Neural cell (in vitro differentiated cells): Measurements from ENCODE around the gene CCDC136. TPM values are rescaled to one million over a fixed set of nuclear protein-coding genes. Genes with fewer than 3 reads are reported as not detected.

Experiments used
- H2AFZ ChIP-seq: fragments of 200-600, 300-800 bp; sonication (generic), shearing (Covaris generic); 2 replicates; pipeline ENCODE4 v1.6.0; 2014; ENCODE audit warnings: low read depth, mild to moderate bottlenecking, antibody characterized with exemption, low read length, moderate library complexity
- H3F3A ChIP-seq: fragments of 200-600 bp; shearing (Covaris generic); 2 replicates; pipeline ENCODE4 v1.6.1; 2016; ENCODE audit warnings: mild to moderate bottlenecking, moderate library complexity, mixed read lengths, antibody characterized with exemption, low read length; ENCODE audit not compliant: insufficient read depth, poor library complexity, severe bottlenecking
- H3K27ac ChIP-seq: fragments of 200-600, 300-800 bp; sonication (generic), shearing (Covaris generic); 2 replicates; pipeline ENCODE4 v1.5.1; 2014; ENCODE audit warnings: mild to moderate bottlenecking, low read length, moderate library complexity
- H3K27me3 ChIP-seq: fragments of 300-800, 200-600 bp; sonication (generic), shearing (Covaris generic); 2 replicates; pipeline ENCODE4 v1.6.0; 2014; ENCODE audit warnings: mild to moderate bottlenecking, low read depth, low read length, moderate library complexity; ENCODE audit not compliant: insufficient read depth
- H3K36me3 ChIP-seq: fragments of 300-800, 200-600 bp; sonication (generic), shearing (Covaris generic); 2 replicates; pipeline ENCODE4 v1.5.1; 2014; ENCODE audit warnings: mild to moderate bottlenecking, antibody characterized with exemption, low read length, moderate library complexity; ENCODE audit not compliant: insufficient read depth
- H3K4me2 ChIP-seq: fragments of 300-800, 200-600 bp; sonication (generic), shearing (Covaris generic); 2 replicates; pipeline ENCODE4 v1.6.0; 2014; ENCODE audit warnings: mild to moderate bottlenecking, low read length
- H3K4me3 ChIP-seq: fragments of 300-800, 200-600 bp; sonication (generic), shearing (Covaris generic); 2 replicates; pipeline ENCODE4 v1.5.1; 2014; ENCODE audit warnings: mild to moderate bottlenecking, low read length, moderate library complexity
- H3K79me2 ChIP-seq: fragments of 200-600 bp; shearing (Covaris generic); replicated peaks from 2 replicates; pipeline ENCODE4 v1.6.0; 2014; ENCODE audit warnings: mild to moderate bottlenecking, low read length, moderate library complexity; ENCODE audit not compliant: insufficient read depth
- H3K9ac ChIP-seq: fragments of 300-800, 200-600 bp; sonication (generic), shearing (Covaris generic); 2 replicates; pipeline ENCODE4 v1.6.1; 2016; ENCODE audit warnings: mild to moderate bottlenecking, low read length, mixed read lengths
- H3K9me2 ChIP-seq: fragments of 200-600 bp; shearing (Covaris generic); 2 replicates; pipeline ENCODE4 v1.6.1; 2016; ENCODE audit warnings: mild to moderate bottlenecking, low read length, mixed read lengths; ENCODE audit not compliant: insufficient read depth
- H3K9me3 ChIP-seq: fragments of 200-600, 300-800 bp; sonication (generic), shearing (Covaris generic); 2 replicates; pipeline ENCODE4 v1.6.1; 2016; ENCODE audit warnings: mild to moderate bottlenecking, mixed run types, low read length, moderate library complexity, mixed read lengths
- H4K20me1 ChIP-seq: fragments of 200-600 bp; shearing (Covaris generic); 2 replicates; pipeline ENCODE4 v1.6.1; 2016; ENCODE audit warnings: mild to moderate bottlenecking, mixed run types; ENCODE audit not compliant: insufficient read depth
- EP300 ChIP-seq: fragments of 450-650 bp; conservative IDR thresholded peaks from 2 replicates; pipeline ENCODE4 v1.6.1; 2014; ENCODE audit warnings: antibody characterized with exemption, mild to moderate bottlenecking, moderate library complexity; ENCODE audit not compliant: poor library complexity, severe bottlenecking
- EZH2 ChIP-seq: fragments of 200-600, 300-800 bp; shearing (Covaris generic), sonication (generic); IDR thresholded peaks from 2 replicates; pipeline ENCODE4 v1.6.1; 2014; ENCODE audit warnings: antibody characterized with exemption, low read length, borderline replicate concordance, mild to moderate bottlenecking; ENCODE audit not compliant: insufficient read depth, poor library complexity, severe bottlenecking
- MXI1 ChIP-seq: fragments of 450-650 bp; conservative IDR thresholded peaks from 2 replicates; pipeline ENCODE4 v1.6.1; 2014; ENCODE audit warnings: antibody characterized with exemption, mild to moderate bottlenecking; ENCODE audit not compliant: poor library complexity, severe bottlenecking
- POLR2AphosphoS5 ChIP-seq: IDR thresholded peaks from 2 replicates; pipeline ENCODE4 v1.6.1; 2012
- RAD21 ChIP-seq: fragments of 450-650 bp; conservative IDR thresholded peaks from 2 replicates; pipeline ENCODE4 v1.6.1; 2014; ENCODE audit warnings: antibody characterized with exemption, mild to moderate bottlenecking, moderate library complexity
- SMC3 ChIP-seq: fragments of 450-650 bp; conservative IDR thresholded peaks from 2 replicates; pipeline ENCODE4 v1.6.1; 2014; ENCODE audit warnings: antibody characterized with exemption, mild to moderate bottlenecking, moderate library complexity; ENCODE audit not compliant: poor library complexity
- TAF1 ChIP-seq: IDR thresholded peaks from 2 replicates; pipeline ENCODE4 v1.6.1; 2012; ENCODE audit warnings: low read depth
- polyA plus RNA-seq: library from polyadenylated mRNA; depleted of rRNA; stranded (reverse); fragments of >200 nt; gene quantifications from 2 replicates; pipeline ENCODE4 v1.2.3, GENCODE V29; 2014
- TF ChIP-seq, protein P1 (sequence below): fragments of 450-650 bp; IDR thresholded peaks from 2 replicates; pipeline ENCODE4 v1.5.1; 2014; ENCODE audit warnings: antibody characterized with exemption, mild to moderate bottlenecking, moderate library complexity; ENCODE audit not compliant: poor library complexity, severe bottlenecking
- TF ChIP-seq, protein P2 (sequence below): IDR thresholded peaks from 2 replicates; pipeline ENCODE4 v1.6.1; 2012; ENCODE audit warnings: borderline replicate concordance

The CCDC136 gene
- polyA plus RNA-seq, 1 donor from 2014 or later, result 42.5 TPM

DNA sequence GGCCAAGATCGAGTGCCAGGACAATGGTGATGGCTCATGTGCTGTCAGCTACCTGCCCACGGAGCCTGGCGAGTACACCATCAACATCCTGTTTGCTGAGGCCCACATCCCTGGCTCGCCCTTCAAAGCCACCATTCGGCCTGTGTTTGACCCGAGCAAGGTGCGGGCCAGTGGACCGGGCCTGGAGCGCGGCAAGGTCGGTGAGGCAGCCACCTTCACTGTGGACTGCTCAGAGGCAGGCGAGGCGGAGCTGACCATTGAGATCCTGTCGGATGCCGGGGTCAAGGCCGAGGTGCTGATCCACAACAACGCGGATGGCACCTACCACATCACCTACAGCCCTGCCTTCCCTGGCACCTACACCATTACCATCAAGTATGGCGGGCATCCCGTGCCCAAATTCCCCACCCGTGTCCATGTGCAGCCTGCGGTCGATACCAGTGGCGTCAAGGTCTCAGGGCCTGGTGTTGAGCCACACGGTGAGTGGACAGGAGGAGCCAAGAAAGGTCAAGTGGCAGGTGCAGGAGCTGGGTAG lies 53.1 kb downstream of the CCDC136 start:
- Histone ChIP-seq H3K36me3 (no peaks in the 10 kb centered on the region), H3K79me2 (no peaks in the 10 kb centered on the region), H3K27me3 (no peaks in the 10 kb centered on the region), H4K20me1 (no peaks in the 10 kb centered on the region), H3K27ac (no peak overlapping the region), H3K4me2 (no peak overlapping the region), H3K4me3 (no peak overlapping the region), H3K9me3 (no peaks in the 10 kb centered on the region), H3K9ac (no peak overlapping the region), H3K9me2 (no peaks in the 10 kb centered on the region), H3F3A (no peaks in the 10 kb centered on the region), H2AFZ (no peak overlapping the region)
- TF ChIP-seq EZH2 (no peak), SMC3 (no peak), MXI1 (no peak)
- TF ChIP-seq, protein P1, sequence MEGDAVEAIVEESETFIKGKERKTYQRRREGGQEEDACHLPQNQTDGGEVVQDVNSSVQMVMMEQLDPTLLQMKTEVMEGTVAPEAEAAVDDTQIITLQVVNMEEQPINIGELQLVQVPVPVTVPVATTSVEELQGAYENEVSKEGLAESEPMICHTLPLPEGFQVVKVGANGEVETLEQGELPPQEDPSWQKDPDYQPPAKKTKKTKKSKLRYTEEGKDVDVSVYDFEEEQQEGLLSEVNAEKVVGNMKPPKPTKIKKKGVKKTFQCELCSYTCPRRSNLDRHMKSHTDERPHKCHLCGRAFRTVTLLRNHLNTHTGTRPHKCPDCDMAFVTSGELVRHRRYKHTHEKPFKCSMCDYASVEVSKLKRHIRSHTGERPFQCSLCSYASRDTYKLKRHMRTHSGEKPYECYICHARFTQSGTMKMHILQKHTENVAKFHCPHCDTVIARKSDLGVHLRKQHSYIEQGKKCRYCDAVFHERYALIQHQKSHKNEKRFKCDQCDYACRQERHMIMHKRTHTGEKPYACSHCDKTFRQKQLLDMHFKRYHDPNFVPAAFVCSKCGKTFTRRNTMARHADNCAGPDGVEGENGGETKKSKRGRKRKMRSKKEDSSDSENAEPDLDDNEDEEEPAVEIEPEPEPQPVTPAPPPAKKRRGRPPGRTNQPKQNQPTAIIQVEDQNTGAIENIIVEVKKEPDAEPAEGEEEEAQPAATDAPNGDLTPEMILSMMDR, result no peak

DNA sequence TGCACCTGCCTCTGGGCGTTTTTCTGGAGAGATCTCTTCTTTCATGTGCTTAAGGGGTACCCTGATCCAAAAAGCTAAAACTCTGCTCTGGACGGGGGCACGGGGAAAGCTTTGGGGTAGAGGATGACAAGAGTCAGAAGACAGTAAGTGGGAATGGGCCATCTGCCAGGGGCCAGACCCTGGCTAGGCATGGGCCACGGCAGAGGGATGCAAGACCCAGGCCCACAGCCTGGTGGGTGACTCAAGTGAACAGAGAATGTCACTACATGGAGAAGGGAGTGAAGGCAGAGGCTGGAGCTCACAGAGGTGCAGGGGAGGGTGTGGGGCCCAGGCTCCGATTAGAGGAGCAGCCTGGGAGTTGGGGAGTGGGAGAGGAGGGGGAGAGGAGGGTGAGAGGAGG lies 53.7 kb downstream of the CCDC136 start:
- no peak overlapping the region for H3K9ac ChIP-seq
- H3K27me3 ChIP-seq, result no peaks in the 10 kb centered on the region
- H3K9me2 ChIP-seq, result no peaks in the 10 kb centered on the region
- no peak overlapping the region for H2AFZ ChIP-seq
- no peak overlapping the region for H3K4me3 ChIP-seq
- no peaks in the 10 kb centered on the region for H3K36me3 ChIP-seq
- H3K79me2 ChIP-seq, result no peaks in the 10 kb centered on the region
- H3K27ac ChIP-seq, result no peak overlapping the region
- no peaks in the 10 kb centered on the region for H3F3A ChIP-seq
- no peak overlapping the region for H3K4me2 ChIP-seq
- no peaks in the 10 kb centered on the region for H3K9me3 ChIP-seq
- no peaks in the 10 kb centered on the region for H4K20me1 ChIP-seq
- TF ChIP-seq, protein P1, result no peak
- TF ChIP-seq TAF1 (no peak), MXI1 (no peak), RAD21 (no peak), EP300 (no peak), EZH2 (no peak), POLR2AphosphoS5 (no peak), SMC3 (no peak)
- TF ChIP-seq, protein P2, sequence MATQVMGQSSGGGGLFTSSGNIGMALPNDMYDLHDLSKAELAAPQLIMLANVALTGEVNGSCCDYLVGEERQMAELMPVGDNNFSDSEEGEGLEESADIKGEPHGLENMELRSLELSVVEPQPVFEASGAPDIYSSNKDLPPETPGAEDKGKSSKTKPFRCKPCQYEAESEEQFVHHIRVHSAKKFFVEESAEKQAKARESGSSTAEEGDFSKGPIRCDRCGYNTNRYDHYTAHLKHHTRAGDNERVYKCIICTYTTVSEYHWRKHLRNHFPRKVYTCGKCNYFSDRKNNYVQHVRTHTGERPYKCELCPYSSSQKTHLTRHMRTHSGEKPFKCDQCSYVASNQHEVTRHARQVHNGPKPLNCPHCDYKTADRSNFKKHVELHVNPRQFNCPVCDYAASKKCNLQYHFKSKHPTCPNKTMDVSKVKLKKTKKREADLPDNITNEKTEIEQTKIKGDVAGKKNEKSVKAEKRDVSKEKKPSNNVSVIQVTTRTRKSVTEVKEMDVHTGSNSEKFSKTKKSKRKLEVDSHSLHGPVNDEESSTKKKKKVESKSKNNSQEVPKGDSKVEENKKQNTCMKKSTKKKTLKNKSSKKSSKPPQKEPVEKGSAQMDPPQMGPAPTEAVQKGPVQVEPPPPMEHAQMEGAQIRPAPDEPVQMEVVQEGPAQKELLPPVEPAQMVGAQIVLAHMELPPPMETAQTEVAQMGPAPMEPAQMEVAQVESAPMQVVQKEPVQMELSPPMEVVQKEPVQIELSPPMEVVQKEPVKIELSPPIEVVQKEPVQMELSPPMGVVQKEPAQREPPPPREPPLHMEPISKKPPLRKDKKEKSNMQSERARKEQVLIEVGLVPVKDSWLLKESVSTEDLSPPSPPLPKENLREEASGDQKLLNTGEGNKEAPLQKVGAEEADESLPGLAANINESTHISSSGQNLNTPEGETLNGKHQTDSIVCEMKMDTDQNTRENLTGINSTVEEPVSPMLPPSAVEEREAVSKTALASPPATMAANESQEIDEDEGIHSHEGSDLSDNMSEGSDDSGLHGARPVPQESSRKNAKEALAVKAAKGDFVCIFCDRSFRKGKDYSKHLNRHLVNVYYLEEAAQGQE, result no peak
